ACC112 (cell line): Measurements from ENCODE around the gene SRCAP.
"Not testable (repeated sequence)": the region's sequence is repeated elsewhere in the genome, so short reads cannot be mapped to it uniquely, and the experiment has no call there.

Source experiments
- H2AFZ ChIP-seq: fragments of 200-600 bp; sonication (generic); one replicate; pipeline ENCODE4 v1.6.0; 2017; ENCODE audit warnings: antibody characterized with exemption, low read length; ENCODE audit not compliant: unreplicated experiment
- H3K27ac ChIP-seq: fragments of 200-600 bp; sonication (generic); 2 replicates; pipeline ENCODE4 v1.5.1; 2014; ENCODE audit warnings: low read depth, mild to moderate bottlenecking, antibody characterized with exemption, low read length, moderate library complexity
- H3K27me3 ChIP-seq: fragments of 200-600 bp; sonication (generic); 2 replicates; pipeline ENCODE4 v1.6.1; 2014; ENCODE audit warnings: mild to moderate bottlenecking, antibody characterized with exemption, low read length, moderate library complexity, mixed read lengths; ENCODE audit not compliant: insufficient read depth
- H3K36me3 ChIP-seq: fragments of 200-600 bp; sonication (generic); 2 replicates; pipeline ENCODE4 v1.6.1; 2016; ENCODE audit warnings: mild to moderate bottlenecking, antibody characterized with exemption, low read length, moderate library complexity, mixed read lengths; ENCODE audit not compliant: insufficient read depth
- H3K4me1 ChIP-seq: fragments of 200-600 bp; sonication (generic); one replicate; pipeline ENCODE4 v1.6.1; 2016; ENCODE audit warnings: low read length, mixed read lengths; ENCODE audit not compliant: insufficient read depth, unreplicated experiment, control insufficient read depth
- H3K4me3 ChIP-seq: fragments of 200-600 bp; sonication (generic); 2 replicates; pipeline ENCODE4 v1.5.1; 2014; ENCODE audit warnings: mild to moderate bottlenecking, low read depth, low read length
- H3K79me2 ChIP-seq: fragments of 200-600 bp; sonication (generic); one replicate; pipeline ENCODE4 v1.6.0; 2016; ENCODE audit warnings: low read length; ENCODE audit not compliant: control insufficient read depth, unreplicated experiment, insufficient read depth

The SRCAP gene

DNA sequence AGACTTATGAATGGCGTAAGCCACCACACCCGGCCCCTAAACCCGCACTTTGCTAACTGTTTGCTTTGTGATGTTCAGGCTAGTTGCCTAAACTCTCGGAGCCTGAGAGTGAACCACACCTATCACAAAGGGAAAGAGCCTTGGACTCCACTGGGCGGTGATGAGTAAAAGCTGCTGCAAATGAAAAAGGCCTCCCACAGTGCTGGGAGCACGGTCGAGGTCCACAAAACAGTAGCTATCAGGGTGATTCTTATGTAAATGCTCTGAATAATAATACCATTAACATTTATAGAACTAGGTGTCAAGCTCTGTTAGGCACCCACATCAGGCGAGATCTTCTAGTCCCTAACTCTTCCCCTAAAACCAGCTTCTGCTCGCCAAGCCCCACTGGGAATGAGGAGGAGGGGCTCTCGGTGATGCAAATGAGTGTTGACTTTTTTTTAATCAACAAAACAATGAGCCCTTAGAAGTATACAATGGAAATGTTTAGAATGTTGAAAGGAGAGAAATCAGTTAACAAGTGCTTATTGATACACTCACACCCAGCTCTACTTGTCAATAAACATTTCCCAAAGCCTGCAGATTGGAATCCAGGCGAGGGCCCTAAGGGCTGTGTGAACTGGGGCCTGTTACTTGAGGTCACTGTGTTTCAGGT is 20.9 kb upstream of the SRCAP start:
- no peaks in the 10 kb centered on the region for H3K27me3 ChIP-seq
- H3K79me2 ChIP-seq, result no peaks in the 10 kb centered on the region
- H3K4me3 ChIP-seq, result no peak overlapping the region
- H3K4me1 ChIP-seq, result no peaks in the 10 kb centered on the region
- no peaks in the 10 kb centered on the region for H3K36me3 ChIP-seq
- H3K27ac ChIP-seq, result no peak overlapping the region
- no peak overlapping the region for H2AFZ ChIP-seq

DNA sequence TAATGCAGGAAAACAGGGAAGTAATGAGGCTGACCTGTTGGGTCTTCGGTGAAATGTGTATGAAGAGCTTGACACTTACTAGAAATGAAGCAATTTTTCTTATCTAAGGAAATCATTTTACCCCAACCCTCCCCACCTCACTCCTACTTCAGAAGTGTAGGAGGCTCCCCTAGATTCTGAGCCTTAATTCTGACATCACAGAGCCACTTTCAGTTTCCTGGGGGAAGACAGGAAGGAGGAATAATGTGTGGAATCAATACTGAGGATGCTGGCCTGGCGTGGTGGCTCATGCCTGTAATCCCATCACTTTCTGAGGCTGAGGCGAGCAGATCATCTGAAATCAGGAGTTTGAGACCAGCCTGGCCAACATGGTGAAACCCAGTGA is 20.4 kb upstream of the SRCAP start:
- no peaks in the 10 kb centered on the region for H3K4me1 ChIP-seq
- H3K27me3 ChIP-seq, result no peaks in the 10 kb centered on the region
- no peaks in the 10 kb centered on the region for H3K36me3 ChIP-seq
- no peak overlapping the region for H3K27ac ChIP-seq
- H3K79me2 ChIP-seq, result no peaks in the 10 kb centered on the region
- H3K4me3 ChIP-seq, result no peak overlapping the region
- no peak overlapping the region for H2AFZ ChIP-seq

DNA sequence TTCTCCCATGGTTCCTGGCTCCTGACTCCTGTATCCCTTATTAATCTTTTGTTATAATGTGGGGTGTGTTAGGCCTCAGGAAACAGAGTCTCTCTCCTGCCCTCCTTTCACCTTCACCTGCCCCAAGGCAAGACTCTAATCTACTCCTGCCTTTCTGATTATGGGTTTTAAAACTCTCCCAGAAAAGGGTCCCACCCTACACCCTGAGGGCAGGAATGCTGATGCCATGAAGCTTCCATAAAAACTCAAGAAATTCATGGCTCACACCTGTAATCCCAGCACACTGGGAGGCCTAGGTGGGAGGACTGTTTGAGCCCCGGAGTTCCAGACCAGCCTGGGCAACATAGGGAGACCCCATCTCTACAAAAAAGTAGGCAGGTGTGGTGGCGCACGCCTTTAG is 18.6 kb upstream of the SRCAP start:
- no peak overlapping the region for H2AFZ ChIP-seq
- H3K4me3 ChIP-seq, result no peak overlapping the region
- no peaks in the 10 kb centered on the region for H3K79me2 ChIP-seq
- no peaks in the 10 kb centered on the region for H3K27me3 ChIP-seq
- no peak overlapping the region for H3K27ac ChIP-seq
- no peaks in the 10 kb centered on the region for H3K4me1 ChIP-seq
- H3K36me3 ChIP-seq, result no peaks in the 10 kb centered on the region

DNA sequence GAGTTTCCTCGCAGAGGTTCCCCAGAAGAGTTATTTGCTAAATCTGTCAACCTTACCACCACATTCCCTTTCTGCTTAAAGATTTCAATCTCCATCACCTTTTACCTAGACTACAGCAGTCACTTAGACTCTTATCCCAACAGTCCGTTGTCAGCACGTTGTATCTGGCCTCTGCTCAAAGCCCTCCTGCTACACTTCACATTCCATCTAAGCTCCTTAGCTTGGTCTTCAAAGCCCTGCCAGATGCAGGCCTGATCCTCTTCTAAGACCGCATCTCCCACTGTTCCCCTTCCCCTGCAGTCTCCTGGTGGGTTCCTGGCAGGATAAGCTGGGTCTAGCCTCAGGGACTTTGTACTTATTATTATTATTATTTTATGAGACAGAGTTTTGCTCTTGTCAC is 10.3 kb upstream of the SRCAP start:
- H3K36me3 ChIP-seq, result no peaks in the 10 kb centered on the region
- no peaks in the 10 kb centered on the region for H3K4me1 ChIP-seq
- no peak overlapping the region for H3K4me3 ChIP-seq
- no peak overlapping the region for H2AFZ ChIP-seq
- no peaks in the 10 kb centered on the region for H3K79me2 ChIP-seq
- no peak overlapping the region for H3K27ac ChIP-seq
- no peaks in the 10 kb centered on the region for H3K27me3 ChIP-seq

DNA sequence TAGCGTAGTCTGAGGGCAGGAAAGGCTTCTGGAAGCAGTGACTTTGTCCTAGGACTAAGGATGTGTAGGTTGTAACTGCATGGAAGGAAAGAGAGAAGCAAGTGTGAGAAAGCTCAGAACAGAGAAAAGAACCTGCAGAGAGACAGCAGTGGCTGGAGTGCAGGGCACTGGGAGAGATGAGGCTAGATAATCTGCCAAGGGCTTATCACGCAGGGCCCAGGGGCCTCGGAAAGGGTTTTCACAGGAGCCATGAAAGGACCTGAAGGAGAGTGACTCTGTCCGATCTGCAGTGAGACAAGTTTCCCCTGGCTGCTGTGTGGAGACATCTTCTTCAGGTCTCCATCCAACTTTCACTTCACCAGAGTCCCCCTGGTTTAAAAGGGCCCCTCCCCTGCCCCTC is 7.1 kb upstream of the SRCAP start:
- Histone ChIP-seq H3K4me3 (no peak overlapping the region), H3K27ac (no peak overlapping the region), H3K4me1 (no peaks in the 10 kb centered on the region), H3K36me3 (no peaks in the 10 kb centered on the region), H3K79me2 (no peaks in the 10 kb centered on the region), H3K27me3 (no peaks in the 10 kb centered on the region), H2AFZ (no peak overlapping the region)

DNA sequence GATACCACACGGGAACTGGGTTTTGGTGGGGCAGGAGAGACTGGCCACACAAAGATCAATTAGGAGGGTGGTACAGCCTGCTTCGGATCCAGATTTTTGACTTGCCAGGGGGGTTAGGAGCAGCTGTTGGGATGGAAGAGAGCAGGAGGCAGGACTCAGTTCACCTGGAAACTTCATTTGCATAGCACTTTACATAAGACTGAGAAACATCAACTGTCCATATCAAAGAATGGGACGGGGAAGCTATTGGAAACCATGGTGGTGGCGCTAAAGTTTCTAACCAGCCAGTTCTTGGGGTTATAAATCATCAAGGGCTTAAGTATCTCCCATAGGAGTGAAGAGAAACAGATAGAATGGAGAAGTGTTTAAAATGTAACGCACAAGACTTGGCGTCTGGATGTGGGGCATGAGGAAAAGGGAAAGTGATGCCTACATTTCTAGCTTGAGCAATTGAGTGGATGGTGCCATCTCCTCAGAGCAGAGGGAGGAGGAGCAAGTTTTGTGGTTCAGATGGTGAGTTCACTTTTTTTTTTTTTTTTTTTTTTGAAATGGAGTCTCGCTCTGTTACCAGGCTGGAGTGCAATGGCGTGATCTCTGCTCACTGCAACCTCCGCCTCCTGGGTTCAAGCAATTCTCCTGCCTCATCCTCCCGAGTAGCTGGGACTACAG is 6.4 kb upstream of the SRCAP start:
- Histone ChIP-seq H3K27me3 (no peaks in the 10 kb centered on the region), H3K27ac (no peak overlapping the region), H3K4me1 (no peaks in the 10 kb centered on the region), H3K79me2 (no peaks in the 10 kb centered on the region), H3K4me3 (no peak overlapping the region), H2AFZ (no peak overlapping the region), H3K36me3 (no peaks in the 10 kb centered on the region)

DNA sequence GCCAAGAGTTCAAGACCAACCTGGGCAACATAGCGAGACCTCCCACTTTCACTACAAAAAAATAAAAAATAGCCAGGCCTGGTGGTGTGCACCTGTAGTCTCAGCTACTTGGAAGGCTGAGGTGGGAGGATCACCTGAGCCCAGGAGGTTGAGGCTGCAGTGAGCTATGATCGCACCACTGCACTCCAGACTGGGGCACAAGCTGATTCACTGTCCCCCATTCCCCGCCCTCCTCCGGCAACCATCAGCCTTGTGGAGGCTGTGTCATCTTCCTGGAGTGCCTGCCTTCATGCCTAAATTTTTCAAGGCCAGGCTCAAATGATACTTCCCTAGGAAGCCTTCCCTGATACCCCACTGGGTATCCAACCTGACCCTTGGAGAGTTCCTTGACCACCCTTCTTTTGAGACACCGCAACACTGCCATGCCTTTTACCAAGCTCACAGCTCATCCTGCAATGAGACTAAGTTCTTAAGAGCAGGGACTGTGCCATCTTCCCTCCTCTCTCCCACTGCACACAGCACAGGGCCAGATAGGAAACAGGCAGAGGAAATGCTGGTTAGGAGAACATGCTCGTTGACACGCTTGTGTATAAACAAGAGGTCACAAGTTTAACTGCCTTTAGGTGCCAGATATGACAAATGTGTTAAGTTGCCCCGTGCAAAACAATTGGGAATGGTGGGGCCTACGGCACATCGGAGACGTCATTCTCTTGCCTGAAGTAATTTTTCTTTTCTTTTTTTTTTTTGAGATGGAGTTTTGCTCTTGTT is 3.9 kb upstream of the SRCAP start:
- Histone ChIP-seq H3K4me1 (peaks cover 5% of the 10 kb centered on the region), H3K36me3 (no peaks in the 10 kb centered on the region), H3K27ac (no peak overlapping the region), H3K4me3 (no peak overlapping the region), H3K79me2 (peaks cover 15% of the 10 kb centered on the region), H3K27me3 (no peaks in the 10 kb centered on the region), H2AFZ (no peak overlapping the region)

DNA sequence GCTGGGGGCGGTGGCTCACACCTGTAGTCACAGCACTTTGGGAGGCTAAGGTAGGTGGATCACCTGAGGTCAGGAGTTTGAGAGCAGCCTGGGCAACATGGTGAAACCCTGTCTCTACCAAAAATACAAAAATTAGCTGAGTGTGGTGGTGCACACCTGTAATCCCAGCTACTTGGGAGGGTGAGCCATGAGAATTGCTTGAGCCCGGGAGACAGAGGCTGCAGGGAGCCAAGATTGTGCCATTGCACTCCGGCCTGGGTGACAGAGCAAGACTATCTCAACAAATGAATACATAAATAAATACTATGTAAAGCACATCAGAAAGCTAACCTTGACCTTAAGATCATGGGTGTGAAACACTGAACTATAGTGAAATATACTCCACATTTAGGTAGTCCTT is 2.3 kb upstream of the SRCAP start:
- H3K27me3 ChIP-seq, H3K4me3 ChIP-seq, H2AFZ ChIP-seq, H3K27ac ChIP-seq, H3K36me3 ChIP-seq: not testable (repeated sequence)
- peaks cover 31% of the 10 kb centered on the region for H3K79me2 ChIP-seq
- H3K4me1 ChIP-seq, result peaks cover 15% of the 10 kb centered on the region

DNA sequence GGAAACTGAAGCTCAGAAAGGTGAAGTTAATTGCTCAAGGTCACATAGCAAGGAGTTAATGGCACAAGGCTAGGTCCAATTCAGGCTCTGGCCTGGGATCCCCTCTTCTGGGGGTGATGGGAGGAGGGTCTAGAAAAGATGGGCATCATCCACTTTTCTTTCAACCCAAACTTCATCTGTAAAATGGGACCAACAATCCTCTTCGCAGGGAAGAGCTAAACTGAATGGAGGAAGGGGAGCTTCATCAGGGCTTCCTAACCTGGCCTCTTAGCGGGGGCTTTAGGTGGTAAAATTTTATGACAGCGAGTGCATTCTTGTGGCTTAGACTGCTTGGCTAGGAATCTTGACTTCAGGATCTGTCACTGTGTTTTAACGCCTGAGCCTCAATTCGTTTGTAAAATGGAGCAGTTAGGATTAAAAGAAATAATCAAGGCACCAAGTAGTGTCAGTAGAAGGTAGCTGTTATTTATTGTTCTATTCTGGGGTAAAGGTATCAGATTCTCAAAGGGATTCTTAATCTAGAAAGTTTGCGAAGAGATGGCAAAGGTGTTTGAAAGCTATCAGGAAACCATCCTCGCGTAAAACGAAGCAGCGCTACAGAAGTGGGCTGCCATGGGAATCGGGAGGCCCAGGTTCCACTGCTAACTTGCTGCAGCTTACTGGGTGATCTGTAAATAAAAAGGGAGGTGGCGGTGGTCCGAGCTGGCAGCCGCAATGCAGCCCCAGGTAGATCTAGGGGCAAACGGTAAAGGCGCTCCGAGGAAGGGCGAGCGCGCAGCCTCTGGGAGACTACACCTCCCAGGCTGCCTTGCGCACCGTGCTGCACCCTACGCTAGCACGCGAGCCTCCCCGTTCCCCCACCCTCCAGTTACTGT is 1.5 kb upstream of the SRCAP start:
- Histone ChIP-seq H3K36me3 (peaks cover 6% of the 10 kb centered on the region), H2AFZ (peak overlapping the region; percentile 95), H3K4me3 (peak overlapping the region; percentile 95), H3K27ac (peak overlapping the region; percentile 98), H3K27me3 (no peaks in the 10 kb centered on the region), H3K79me2 (peaks cover 36% of the 10 kb centered on the region), H3K4me1 (peaks cover 15% of the 10 kb centered on the region)

DNA sequence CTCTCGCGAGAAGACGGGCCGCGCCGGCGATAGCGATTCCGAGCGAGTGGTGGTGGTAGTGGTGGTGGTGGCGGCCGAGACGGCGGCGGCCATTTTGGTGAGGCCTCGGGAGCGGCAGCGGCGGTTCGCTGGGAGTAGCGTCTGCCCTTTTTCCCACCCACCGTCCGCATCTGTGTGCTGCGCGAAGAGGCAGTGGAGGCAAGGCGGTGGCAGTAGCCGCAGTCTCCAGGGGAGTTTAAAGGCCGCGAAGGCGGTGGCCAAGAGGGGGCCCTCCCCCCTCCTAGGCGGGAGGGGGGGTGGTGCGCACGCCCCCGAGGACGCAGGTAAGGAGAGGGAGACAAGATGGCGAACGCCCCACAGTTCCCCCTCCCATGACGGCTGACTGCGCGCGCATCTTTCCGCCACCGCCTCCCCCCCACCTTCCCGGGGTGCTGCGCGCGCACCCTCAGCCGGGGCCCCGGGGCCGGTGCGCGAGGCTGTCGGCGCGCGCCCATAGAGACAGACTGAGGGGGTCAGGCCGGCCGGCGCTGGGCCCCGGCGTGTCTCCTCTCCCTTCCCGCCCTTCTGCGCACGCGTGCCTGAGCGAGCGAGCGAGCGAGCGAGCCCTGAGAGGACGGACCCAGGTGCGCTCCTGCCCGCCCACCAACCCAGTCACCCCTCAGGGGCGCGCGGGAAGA is 694 bp upstream of the SRCAP start:
- Histone ChIP-seq H3K4me1 (peaks cover 15% of the 10 kb centered on the region), H3K79me2 (peaks cover 40% of the 10 kb centered on the region), H2AFZ (peak overlapping the region; percentile 52)

More for the DNA sequence above, 694 bp upstream of the SRCAP start:
- peak overlapping the region; percentile 98 for H3K27ac ChIP-seq
- no peaks in the 10 kb centered on the region for H3K27me3 ChIP-seq
- H3K36me3 ChIP-seq, result peaks cover 8% of the 10 kb centered on the region
- H3K4me3 ChIP-seq, result peak overlapping the region; percentile 95
